IPS DF 4.7 (cell line): ENCODE data around the gene ZNF175.

Source experiments
- DNase-seq: peaks from one replicate; pipeline ENCODE4 v3.0.0-alpha.2; 2013; ENCODE audit warnings: low spot score; ENCODE audit errors: extremely low read depth

The ZNF175 gene

DNA sequence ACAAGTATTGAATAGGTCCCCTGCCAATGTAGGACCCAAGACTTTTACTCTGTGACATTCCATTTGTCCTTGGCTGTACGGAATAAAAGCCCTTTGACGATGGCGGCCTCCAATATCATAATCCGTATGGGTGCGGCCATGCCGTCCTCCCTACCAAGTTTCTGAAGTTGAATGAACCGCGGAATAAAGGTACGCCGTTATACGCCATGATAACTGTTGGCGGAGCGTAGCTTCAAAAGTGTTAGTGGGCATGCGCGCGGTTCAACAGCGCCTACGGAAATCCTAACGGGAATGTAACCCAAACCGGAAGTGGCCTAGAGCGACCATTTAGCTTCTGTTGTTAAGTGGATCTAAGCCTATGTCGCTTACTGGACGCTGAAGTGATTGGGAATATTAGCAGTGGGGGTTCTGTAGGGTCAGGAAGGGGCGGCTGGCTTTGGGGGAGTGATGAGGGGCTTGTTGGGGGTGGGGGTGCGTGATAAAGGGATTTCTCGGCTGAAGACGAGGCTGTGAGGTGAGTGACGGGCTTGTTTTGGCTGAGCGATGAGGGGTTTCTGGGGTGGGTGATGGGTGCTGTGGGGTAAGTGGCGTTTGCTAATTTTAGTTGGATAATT is at the start of gene ZNF175:
ZNF175 (plus strand) TSS at position 322 of the 614 bp plus-strand sequence. CDS start 2,047 bp downstream, outside the sequence.
- DNase-seq = peak; percentile 96

DNA sequence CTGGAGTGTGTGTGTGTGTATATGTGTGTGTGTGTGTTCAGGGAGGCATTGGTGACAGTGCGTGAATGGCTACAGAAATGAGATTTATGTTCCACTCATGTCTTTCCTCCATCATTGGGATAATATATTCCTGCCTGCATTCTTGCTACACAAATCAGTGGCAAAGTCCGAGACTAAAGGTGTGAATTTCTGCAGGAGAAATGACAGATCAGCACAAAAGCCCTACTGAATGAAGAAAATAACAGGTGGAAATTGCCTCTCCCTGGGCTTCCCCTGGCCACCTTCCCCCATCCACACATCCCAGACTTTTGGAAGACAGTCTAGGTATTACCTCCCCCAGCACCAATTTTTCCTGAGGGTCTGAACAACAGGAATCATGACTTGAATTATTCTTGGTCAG is 49.7 kb upstream of the ZNF175 start:
- no peak for DNase-seq

DNA sequence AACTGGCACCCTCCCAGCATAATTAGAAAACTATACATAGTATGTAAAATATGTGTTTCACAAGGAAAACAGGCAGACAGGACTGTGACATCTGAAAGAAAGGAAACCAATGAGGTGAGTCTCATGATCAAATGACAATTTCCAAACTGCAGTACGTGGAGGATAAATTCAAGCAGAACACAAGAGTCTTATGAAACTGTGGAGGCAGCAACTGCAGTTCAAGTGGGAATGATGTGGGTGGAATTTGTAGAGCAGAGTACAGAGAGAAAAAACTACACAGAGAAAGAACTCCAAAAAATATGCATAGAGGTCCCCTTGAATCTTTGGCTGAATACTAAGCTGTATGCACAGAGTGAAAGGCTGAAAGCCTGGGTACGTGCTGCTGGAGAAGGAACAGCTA is 49.3 kb upstream of the ZNF175 start:
- DNase-seq = no peak

DNA sequence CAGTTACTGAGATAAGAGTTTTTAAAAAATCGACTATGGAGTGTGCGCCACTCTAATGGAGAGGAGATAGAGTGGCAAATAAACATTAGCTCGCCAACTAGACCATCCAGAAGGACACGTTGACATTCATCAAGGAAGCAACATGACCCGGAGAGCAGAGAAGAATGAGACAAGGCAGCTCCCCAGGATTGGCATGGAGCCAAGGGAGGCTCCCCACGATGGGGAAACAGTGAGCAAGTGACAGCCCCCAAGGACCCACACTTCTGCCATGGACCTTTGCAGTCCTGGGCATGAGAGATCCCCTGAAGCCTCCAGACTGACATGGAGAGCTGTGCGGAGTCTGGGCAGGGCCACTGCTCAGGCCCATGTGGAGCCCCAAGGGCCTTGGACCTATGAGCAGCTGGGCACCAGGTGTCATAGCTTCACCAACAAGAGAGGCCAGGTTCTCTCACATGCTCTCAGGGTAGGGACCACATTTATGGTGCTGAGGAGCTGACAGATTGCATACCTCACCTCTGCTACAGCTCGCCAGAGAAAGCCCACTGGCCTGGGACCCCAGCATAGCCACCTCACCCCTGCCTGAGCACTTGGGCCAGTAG is 46.3 kb upstream of the ZNF175 start:
- no peak for DNase-seq

DNA sequence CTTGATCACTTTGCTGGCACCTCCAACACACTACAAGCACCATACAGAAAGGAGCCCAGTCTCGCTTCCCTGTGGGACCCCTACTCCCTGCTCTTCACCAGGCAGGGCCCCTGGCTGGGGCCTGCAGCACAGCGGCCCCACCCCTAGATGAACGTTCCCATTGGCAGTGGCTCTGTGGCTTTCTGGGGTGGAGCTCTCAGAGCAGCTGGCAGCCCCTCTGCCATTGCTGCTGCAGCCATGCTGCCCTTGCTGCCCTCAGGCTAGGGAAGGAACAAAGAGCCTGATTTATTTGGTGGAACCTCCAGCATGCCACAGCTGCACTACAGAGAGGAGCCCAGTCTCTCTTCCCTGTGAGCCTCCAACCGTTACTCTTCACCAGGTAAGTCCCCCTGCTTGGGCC is 45.4 kb upstream of the ZNF175 start:
- DNase-seq = no peak

DNA sequence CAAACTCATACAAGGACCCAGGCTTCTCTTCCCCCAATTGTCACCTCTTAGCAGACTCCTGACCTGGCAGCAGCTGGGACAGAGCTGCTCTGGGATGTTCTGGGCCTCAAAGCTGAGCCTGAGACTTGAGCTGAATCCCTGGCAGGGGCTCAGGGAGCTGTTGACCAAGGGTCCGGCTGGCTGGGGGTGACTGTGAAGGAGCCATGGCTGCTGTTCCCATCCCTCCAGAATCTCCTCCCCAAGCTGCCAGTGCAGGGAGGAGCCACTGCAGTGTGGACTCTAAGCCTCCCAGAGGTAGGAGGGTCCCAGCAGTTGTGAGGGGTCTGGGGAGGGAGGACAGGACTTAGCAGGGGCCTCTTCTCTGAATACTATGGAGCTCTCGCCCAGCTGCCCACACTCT is 41.8 kb upstream of the ZNF175 start:
- no peak for DNase-seq

DNA sequence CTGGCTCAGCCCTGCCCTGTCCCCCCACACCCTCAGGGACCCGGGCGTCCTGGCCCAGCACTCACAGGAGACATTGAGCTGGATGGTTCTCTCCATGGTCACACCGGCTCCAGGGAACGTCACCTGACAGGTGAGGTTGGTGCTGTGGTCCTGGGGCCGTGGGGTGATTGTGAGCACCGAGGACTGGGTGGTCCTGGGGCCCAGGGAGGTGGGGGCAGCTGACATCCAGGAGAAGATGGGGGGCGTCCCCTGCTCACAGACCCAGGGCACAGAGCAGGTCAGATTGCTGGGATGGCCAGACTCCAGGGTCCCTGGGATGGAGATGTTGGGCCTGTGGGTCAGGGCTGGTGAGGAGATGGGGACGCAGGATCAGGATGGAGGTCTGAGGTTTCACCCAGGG is 40.5 kb upstream of the ZNF175 start:
- DNase-seq = no peak

DNA sequence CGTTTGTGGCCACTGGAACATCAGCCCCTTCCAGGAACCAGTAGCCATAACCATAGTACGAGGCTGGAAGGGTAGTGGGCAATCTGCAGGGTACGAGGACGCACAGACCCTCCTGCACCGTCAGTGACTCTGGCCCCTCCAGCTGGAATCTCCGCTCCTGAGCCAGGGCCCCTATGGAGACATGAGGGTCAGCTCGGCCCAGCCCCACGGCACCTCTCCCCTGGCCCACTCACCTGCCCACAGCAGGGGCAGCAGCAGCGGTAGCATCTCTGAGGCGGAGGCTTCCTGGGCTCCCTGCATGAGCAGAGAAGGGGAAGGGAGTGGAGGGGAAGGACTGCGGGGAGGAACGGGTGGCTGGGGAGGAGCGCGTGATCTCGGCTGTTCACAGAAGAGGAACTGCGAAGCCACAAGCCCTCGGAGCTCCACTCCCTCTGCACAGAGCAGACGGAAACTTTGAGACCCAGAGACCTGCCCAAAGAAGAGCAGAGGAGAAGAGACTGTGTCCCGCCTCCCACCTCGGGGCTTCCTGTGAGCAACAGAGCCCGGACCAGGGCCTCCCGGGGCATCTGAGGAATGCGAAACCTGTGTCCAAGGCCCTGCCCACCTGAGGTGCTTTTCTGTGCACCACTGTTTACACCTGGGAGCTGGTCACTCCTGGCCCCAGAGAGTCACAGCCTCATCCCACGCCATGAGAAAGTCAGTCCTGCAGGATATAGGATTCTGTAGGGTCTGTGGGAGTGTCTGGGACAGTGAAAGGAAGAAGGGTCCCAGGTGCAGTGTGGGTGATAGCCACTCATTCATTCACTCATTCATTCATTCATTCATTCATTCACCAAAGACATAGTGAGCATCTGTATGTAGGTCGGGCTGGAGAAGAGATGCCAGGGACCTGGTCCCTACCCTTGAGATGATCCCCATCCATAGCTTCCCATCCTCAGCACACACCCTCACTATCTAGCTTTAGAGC is 39.5 kb upstream of the ZNF175 start, which contains the start of gene SIGLEC6:
SIGLEC6 (minus strand) TSS at position 322 of the 967 bp plus-strand sequence; CDS start at position 300, 22 bp downstream.
- DNase-seq = no peak

DNA sequence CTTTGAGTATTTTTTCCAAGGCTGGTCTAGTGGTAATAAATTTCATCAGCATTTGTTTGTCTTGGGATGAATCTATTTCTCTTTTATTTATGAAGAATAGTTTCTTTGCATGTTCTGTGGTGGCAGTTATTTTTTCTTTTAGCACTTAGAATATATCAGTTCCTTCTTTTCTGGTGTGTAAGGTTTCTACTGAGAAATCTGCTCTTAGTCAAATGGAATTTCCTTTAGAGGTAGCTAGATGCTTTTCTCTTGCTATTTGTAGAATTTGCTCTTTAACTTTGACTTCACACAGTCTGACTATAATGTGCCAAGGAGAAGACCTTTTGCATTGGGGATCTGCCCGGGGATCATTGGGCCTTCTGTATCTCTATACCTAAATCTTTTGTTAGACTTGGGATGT is 35.5 kb upstream of the ZNF175 start:
- DNase-seq = no peak

DNA sequence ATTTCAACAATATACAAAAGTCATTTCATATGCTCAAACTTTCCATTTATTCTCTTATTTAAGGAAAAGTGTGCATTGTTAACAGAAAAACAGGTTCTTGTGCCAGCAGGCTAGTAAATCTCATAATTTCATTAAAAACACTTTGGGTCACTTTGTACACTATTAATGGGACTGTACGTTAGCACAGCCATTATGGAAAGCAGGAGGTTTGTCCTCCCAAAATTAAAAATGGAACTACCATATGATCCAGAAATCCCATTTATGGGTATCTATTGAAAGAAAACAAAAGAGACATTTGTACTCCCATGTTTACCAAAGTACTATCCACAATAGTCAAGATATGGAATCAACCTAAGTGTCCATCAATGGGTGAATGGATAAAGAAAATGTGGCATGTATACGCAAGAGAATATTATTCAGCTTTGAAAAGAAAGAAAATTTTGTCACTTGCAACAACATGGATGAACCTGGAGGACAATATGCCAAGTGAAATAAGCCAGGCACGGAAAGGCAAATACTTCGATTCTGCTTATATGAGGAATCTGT is 31.2 kb upstream of the ZNF175 start:
- DNase-seq = no peak

DNA sequence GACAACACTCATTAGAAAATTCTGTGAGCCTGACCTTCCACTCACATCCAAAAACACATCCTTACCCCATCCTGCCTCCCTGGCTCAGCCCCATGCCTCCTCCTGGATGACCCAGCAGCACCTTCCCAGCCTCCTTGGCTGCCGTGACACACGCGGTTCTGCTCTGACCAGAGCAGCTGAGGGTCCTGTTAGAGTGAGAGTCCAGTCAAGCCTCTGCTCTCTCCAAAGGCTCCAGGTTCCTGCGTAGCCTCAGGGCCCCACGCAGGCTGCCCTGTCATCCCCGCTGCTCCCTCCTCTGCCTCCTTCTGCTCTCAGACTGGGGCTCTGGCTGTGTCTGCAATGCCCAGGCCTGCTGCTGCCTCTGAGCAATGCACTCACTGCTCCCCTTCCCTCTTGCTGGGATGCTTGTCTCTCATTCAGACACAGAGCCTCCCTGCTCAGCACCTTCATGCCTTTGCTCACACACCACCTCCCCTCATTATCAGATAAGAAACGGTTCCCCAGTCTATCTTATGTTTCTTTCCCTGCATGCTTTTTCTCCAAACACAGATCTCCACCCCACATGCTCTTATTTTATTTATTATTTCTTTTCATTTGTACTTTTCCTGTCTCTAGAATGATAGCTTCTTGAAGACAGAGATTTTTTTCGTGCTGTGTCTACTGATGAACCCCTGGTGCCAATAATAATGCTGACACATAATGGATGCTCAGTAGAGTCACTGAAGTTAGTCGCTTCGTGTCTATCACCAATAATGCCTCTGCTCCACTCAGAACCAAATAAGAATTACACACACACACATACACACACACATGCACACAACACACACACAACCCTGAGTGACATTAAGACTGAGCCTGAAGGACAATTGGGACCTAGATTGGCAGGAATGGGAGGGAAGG is 29.4 kb upstream of the ZNF175 start:
- no peak for DNase-seq

DNA sequence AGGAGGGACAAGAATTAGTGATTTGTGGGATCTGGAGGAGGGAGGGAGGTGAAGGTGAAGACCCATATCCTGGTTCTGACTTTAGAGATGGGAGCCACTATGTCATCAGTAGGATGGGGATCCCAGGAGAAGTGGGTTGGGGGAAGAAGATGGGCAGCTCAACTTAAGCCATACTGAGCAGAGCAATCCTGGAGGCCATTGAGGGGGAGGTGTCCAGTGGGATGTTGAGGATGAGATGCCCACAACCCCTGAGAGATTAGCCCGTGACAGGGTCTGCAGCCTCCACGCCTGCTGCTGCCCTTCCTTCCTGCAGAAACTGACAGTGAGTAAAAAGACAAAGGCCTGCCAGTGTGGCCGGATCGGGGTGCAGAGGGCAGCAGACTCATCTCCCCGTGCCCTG is 28.4 kb upstream of the ZNF175 start:
- no peak for DNase-seq

DNA sequence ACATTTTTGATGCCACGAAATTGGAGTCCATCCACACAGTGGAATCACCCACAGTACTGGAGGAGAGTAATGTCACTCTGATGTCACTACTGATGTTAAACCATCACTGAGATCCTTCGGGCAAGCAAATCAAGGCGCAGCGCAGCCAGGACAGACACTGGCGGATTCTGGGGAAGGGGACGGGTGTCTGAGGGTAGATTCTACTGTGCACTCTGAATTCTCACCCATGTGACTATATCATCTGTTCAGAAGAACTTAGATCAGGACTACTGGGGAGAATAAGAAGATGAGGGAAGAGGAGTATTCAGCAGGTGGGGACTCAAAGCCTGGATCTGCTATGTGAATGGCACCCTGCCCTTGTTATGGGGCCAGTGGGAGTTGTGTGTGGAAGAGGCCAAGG is 27.0 kb upstream of the ZNF175 start:
- DNase-seq = no peak

DNA sequence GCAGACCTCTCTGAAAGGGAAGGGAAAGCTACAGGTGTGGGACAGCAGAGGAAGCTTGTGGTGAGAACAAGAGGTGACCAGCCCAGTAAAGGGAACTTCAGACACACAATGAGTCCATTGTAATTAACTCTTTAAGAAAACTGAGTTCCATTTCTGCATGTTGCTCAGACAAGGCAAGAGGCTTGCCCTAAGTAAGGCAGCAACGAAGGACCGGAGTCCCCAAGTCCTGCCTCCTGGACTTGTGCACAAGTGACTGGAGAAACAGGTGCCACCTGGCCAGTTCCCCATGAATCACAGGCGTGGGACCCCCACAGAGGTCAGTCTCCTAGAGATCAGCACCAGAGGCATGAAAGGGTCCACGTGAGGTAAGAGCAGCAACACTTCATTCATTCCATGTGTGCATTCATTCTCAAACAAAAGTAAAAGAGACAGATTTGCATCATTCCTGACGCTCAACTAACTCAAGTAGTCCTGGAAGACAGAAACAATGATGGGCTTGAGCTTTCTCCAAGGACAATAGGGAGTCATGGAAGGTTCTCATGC is 24.9 kb upstream of the ZNF175 start:
- no peak for DNase-seq

DNA sequence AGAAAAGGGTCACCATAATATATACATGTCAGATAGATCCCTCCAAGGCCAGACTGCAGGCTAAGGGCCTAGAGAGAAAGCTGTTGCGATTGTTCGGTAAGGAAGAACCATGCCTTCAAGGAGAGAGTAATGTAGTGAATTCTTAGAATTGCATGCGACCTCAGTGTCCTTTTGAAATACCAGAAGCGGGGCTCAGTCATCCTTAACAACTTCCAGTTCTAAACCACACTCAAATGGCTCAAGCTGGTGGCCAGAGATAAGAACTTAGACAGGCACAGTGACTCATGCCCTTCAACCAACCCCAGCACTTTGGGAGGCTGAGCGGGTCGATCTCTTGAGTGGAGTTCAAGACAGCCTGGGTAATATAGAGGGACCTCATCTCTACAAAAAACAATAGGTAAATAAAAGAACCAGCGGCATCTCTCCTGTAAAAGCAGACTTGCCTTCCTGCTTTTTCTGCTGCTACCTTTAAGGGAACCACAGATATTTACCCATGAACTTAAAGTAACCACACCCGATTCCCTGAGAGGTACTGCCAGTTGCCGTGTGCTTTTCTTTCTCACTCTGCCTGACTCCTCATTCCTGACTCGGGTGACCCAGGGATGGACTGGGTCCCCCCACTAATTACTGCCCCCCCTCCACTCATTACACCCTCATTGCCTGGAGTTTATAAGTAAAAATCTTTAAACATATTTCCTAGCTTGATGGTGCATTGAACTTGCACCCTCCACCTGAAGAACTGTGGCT is 24.3 kb upstream of the ZNF175 start:
- no peak for DNase-seq

DNA sequence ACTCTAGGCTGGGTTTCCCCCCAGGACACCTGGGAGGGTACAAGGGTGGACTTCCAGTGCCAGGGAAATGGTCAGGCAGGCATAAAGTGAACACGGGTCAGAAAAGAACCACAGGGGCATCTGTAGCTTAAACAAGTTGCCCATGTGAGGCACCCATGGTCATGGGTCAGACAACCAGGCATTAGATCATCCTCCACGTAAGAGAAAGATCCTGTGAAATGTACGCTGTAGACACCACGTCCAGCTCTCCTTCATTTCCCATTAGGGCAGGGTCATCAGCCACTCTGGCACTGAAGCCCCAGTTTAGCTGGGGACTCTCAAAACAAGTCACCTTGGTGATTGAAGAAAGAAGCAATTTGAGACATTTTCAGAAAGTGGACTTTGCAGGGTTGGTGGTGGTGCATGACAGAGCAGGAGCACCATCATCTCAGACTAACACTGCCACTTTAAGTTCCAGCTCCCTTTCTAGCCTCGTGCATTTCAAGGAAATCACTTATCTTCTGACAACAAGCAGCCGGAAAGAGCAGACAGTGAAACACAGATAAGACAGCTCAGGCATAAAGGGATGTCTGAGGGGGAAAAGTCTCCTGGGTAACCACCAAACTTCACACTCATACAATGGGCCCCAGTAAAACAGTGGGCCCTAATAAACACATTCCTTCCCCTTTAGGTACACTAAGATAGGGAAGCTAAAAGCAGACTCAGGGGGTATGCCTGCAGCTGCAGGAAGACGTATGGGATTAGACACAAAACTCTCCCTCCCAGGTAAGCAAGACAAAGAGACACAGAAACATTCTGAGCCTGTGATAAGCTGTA is 23.5 kb upstream of the ZNF175 start:
- DNase-seq = no peak

DNA sequence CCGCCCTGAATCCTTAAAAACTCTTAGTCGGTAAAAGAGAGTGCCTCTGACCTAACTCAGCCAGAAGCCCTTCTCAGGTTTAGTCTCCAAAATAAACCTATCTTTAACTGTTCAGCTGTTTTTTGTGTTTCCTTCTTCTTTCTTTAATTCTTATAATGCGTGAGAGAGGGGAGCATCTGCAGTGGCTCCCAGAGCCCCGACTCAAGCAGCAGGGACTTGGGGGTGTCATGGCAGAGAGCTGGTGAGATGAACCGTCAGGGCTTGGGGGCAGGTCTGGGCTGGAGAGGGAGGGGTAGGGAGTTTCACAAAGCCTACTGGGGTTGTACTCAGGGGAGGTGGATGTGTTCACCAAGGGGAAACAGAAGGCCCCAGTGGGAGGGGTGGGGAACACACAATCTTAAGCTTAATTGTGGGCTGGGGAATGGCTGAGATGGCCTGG is 22.9 kb upstream of the ZNF175 start:
- no peak for DNase-seq

DNA sequence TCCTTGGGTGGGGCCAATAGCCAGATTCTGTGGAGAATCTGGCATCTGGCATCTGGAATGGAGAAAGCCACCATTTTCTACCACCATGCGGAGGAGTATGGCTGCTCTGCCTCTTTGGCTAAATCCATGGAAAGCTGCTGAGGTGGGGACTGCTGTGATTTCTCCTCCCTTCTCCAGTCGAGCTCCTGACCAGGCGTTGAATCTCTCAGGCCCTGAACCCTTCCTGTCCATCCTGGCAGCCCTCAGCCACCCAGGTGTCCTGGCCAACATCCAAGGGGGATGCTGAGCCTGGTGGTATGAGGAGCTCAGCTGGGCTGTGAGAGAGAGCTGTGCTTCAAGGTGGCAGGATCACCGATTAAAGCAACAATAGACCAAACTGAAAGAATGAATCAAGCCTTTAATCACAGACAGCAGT is 22.2 kb upstream of the ZNF175 start:
- DNase-seq = no peak
